Measurements from ENCODE around the gene FLRT1.

FLRT1 gene

GRCh38 chr11:64078284-64078683 lies 42.6 kb downstream of the FLRT1 start:
- no peak for DNase-seq (ENCODE audit: low read depth)
- TF ChIP-seq, protein P1, sequence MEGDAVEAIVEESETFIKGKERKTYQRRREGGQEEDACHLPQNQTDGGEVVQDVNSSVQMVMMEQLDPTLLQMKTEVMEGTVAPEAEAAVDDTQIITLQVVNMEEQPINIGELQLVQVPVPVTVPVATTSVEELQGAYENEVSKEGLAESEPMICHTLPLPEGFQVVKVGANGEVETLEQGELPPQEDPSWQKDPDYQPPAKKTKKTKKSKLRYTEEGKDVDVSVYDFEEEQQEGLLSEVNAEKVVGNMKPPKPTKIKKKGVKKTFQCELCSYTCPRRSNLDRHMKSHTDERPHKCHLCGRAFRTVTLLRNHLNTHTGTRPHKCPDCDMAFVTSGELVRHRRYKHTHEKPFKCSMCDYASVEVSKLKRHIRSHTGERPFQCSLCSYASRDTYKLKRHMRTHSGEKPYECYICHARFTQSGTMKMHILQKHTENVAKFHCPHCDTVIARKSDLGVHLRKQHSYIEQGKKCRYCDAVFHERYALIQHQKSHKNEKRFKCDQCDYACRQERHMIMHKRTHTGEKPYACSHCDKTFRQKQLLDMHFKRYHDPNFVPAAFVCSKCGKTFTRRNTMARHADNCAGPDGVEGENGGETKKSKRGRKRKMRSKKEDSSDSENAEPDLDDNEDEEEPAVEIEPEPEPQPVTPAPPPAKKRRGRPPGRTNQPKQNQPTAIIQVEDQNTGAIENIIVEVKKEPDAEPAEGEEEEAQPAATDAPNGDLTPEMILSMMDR (IDR thresholded peaks at IDR 0.05; ENCODE audit: insufficient read depth, low read depth, low read length, missing control alignments) = no peak
- H3K4me3 ChIP-seq (ENCODE audit: low read length) = no peak overlapping the region

DNA sequence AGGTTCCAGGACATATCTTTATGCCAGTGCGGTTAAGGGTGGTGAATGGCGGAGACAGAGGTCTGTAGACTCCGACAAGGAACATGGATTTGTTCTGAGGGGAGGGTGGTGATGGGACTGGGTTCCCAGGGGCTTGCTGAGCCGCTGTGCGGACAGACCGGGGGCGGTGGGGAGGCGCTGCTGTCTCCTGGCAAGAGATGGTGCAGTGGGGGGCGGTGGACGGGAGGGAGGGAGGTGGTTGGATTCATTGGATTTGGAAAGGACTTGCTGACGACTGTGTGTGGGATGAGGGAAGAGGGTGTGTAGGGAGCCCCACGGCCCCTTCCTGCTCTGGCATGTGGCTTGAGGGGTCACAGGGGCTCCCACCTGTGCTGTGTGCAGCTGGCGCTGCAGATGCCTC lies 43.2 kb downstream of the FLRT1 start:
- DNase-seq (ENCODE audit: low read depth) = no peak
- TF ChIP-seq, protein P1 (IDR thresholded peaks at IDR 0.05; ENCODE audit: insufficient read depth, low read depth, low read length, missing control alignments) = no peak
- H3K4me3 ChIP-seq (ENCODE audit: low read length) = no peak overlapping the region

GRCh38 chr11:64080390-64080789 lies 44.7 kb downstream of the FLRT1 start:
- DNase-seq (ENCODE audit: low read depth) = no peak
- no peak overlapping the region for H3K4me3 ChIP-seq (ENCODE audit: low read length)
- TF ChIP-seq, protein P1 (IDR thresholded peaks at IDR 0.05; ENCODE audit: insufficient read depth, low read depth, low read length, missing control alignments) = no peak

DNA sequence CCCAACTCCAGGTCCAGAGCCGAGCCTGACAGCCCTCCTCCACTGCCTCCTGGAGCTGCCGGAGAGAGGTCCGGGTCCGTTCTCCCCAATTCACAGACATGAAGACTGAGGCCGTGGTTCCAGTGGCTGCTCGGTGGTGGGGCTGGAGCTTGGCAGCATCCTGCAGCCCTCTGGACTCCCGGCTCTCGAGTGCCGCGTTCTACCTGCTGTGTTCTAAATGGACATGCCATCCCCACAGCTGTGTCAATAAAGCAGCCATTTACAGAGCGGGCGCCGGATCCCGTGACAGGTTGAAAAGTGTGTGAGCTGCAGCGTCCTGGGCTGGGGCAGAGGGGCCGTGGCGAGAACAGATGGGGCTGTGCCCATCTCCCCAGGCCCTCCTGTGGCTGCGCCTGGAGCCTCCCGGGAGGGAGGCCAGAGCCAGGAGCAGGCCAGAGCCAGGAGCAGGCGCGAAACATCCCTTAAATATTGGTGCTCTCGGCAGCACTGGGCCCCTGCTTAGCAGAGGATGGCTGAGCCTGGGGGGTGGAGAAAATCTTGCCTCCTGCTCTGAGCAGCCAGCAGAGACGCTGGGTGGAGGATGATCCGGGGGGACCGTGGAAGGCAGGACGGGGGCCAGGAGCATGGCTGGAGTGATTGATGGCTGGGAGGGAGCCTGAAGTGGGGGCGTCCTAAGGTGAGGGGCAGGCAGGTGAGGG lies 46.2 kb downstream of the FLRT1 start:
- no peak for DNase-seq (ENCODE audit: low read depth)
- TF ChIP-seq, protein P1 (IDR thresholded peaks at IDR 0.05; ENCODE audit: insufficient read depth, low read depth, low read length, missing control alignments) = no peak
- no peak overlapping the region for H3K4me3 ChIP-seq (ENCODE audit: low read length)

GRCh38 chr11:64083398-64084080 lies 47.8 kb downstream of the FLRT1 start:
- H3K4me3 ChIP-seq (ENCODE audit: low read length) = no peak overlapping the region

GRCh38 chr11:64084146-64084950 lies 48.6 kb downstream of the FLRT1 start:
- DNase-seq (ENCODE audit: low read depth) = no peak
- no peak overlapping the region for H3K4me3 ChIP-seq (ENCODE audit: low read length)
- TF ChIP-seq, protein P1 (IDR thresholded peaks at IDR 0.05; ENCODE audit: insufficient read depth, low read depth, low read length, missing control alignments) = no peak

More at GRCh38 chr11:64083398-64084080, 47.8 kb downstream of the FLRT1 start:
- no peak for DNase-seq (ENCODE audit: low read depth)
- TF ChIP-seq, protein P1 (IDR thresholded peaks at IDR 0.05; ENCODE audit: insufficient read depth, low read depth, low read length, missing control alignments) = no peak
